GM20000 (cell line): ENCODE results near the gene IGSF5.

Experiments
- DNase-seq: peaks from one replicate; pipeline ENCODE4 v3.0.0; 2012; ENCODE audit warnings: low spot score
- CTCF ChIP-seq: IDR thresholded peaks from 2 replicates; pipeline ENCODE4 v1.5.1; 2012; ENCODE audit warnings: mild to moderate bottlenecking, control low read depth; ENCODE audit errors: extremely low read depth, missing control alignments

Gene IGSF5

GRCh38 chr21:39712273-39712672, 32.7 kb upstream of the IGSF5 start:
- no peak for TF ChIP-seq CTCF
- DNase-seq: no peak

GRCh38 chr21:39712976-39713375, 32.0 kb upstream of the IGSF5 start:
- TF ChIP-seq CTCF: no peak
- DNase-seq: no peak

DNA sequence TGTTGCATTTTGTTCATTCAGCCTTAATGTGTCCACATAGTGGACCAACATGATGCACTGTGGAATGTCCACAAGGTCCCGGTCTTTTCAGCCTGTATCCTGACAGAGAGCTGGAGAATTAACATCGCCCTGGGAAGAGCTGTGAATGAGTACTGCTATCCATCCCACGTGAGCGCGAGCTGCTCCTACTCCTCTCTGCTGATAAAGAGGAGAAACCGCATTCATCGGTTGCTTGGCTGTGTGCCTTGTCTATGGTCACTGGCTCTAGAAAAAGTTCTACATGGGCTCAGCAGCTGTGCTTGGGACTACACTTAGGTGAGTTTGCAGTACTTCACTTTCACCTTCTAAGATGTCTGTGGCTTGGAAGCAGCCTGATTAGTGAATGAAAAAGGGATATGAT, 31.1 kb upstream of the IGSF5 start:
- no peak for DNase-seq
- TF ChIP-seq CTCF: no peak

GRCh38 chr21:39714331-39714730, 30.7 kb upstream of the IGSF5 start:
- TF ChIP-seq CTCF: no peak
- DNase-seq: no peak

GRCh38 chr21:39715804-39716397, 29.1 kb upstream of the IGSF5 start:
- peak; percentile 30 for TF ChIP-seq CTCF
- peak; percentile 37 for DNase-seq

GRCh38 chr21:39720126-39720778, 24.7 kb upstream of the IGSF5 start:
- no peak for TF ChIP-seq CTCF
- DNase-seq: no peak

GRCh38 chr21:39721885-39722284, 23.1 kb upstream of the IGSF5 start:
- TF ChIP-seq CTCF: no peak

More at GRCh38 chr21:39721885-39722284, 23.1 kb upstream of the IGSF5 start:
- no peak for DNase-seq
